ENCODE data around the gene DEPDC5. TPM values are rescaled to one million over a fixed set of nuclear protein-coding genes. Genes with fewer than 3 reads are reported as not detected.
A peak's percentile ranks its signal among the peaks of the same experiment; 100 is the strongest.

Gene DEPDC5
- total and polyA plus RNA-seq, 2 of the 8 experiments (the other 6 are each of a cell fraction or from before 2014, with no cell fraction given): 18.3 to 26.5 TPM

DNA sequence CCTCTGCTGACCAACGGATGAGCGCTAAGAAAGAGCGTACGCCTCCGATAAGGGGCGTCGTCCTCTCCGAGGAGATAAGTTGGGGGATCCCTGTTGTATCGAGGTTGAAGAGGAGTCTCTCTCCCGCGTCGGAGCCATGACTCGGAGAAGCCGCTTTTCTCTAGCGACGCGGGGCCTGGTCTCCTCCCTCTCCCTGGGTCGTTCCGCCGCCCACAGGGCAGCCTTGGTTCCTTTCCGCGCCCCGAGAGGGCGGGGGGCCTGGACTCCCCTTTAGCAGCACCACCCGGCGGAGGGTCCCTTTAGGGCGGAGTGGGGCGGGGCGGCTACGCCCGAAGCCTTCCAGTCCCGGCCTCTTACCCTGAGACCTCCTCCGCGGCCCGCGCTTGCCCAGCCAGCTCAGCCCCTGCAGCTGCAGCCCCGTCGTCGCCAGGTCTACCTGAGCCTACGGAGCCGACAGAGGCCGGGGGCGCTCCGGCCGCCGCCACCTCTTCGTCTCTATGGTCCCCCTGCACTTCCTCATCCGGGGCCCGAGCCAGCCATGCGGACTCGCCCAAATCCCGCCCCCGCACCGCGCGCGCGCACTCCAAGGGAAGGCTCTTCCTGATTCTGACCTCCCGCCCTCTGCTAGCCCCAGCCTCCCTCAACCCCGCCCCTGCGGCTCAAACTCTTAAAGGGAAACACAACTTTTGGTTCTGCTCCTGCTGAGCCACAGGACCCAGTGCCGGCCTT is 4.0 kb upstream of the DEPDC5 start, which contains the start of gene PRR14L (continued):
- TF ChIP-seq, protein P1, sequence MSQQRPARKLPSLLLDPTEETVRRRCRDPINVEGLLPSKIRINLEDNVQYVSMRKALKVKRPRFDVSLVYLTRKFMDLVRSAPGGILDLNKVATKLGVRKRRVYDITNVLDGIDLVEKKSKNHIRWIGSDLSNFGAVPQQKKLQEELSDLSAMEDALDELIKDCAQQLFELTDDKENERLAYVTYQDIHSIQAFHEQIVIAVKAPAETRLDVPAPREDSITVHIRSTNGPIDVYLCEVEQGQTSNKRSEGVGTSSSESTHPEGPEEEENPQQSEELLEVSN (IDR thresholded peaks at IDR 0.05): peak; percentile 24; the same call in 1 of the 2 replicates
- TF ChIP-seq TBP (IDR thresholded peaks at IDR 0.05; ENCODE audit: low read depth, low read length): peak; percentile 88
- TF ChIP-seq TAF7 (optimal IDR thresholded peaks at IDR 0.05; ENCODE audit: borderline replicate concordance, low read depth, low read length): peak; percentile 82
- TF ChIP-seq POLR2AphosphoS5 (IDR thresholded peaks at IDR 0.05; ENCODE audit: low read depth, low read length): peak; percentile 72
- TF ChIP-seq KDM4A (IDR thresholded peaks at IDR 0.05; ENCODE audit: low read depth, low read length, severe bottlenecking): peak; percentile 57
- peak; percentile 89; the same call in 1 of the 2 replicates for TF ChIP-seq RBBP5 (IDR thresholded peaks at IDR 0.05; ENCODE audit: borderline replicate concordance, low read depth, low read length)
- TF ChIP-seq JUND (IDR thresholded peaks at IDR 0.05; ENCODE audit: low read length): peak; percentile 71
- TF ChIP-seq SUZ12 (IDR thresholded peaks at IDR 0.05; ENCODE audit: low read length): no peak
- TF ChIP-seq EGR1 (IDR thresholded peaks at IDR 0.05; ENCODE audit: borderline replicate concordance, low read depth, low read length): peak; percentile 99
- TF ChIP-seq SP4 (IDR thresholded peaks at IDR 0.05; ENCODE audit: low read length): peak; percentile 79
- peak; percentile 83 for TF ChIP-seq SP2 (IDR thresholded peaks at IDR 0.05; ENCODE audit: low read length)
- peak; percentile 67; the same call in 1 of the 2 replicates for TF ChIP-seq SP1 (IDR thresholded peaks at IDR 0.05; ENCODE audit: low read depth, low read length)
- peak; percentile 49; the same call in 1 of the 2 replicates for TF ChIP-seq CHD2 (IDR thresholded peaks at IDR 0.05; ENCODE audit: low read length)
- TF ChIP-seq CREB1 (IDR thresholded peaks at IDR 0.05): peak; percentile 58
- TF ChIP-seq, protein P2, sequence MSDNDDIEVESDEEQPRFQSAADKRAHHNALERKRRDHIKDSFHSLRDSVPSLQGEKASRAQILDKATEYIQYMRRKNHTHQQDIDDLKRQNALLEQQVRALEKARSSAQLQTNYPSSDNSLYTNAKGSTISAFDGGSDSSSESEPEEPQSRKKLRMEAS (IDR thresholded peaks at IDR 0.05): peak; percentile 83
- TF ChIP-seq TAF1 (IDR thresholded peaks at IDR 0.05; ENCODE audit: low read depth, low read length): peak; percentile 98
